Measurements from ENCODE around the gene ENAH.

Gene ENAH

GRCh38 chr1:225601902-225602589, 50.9 kb downstream of the ENAH start:
- DNase-seq: no peak

DNA sequence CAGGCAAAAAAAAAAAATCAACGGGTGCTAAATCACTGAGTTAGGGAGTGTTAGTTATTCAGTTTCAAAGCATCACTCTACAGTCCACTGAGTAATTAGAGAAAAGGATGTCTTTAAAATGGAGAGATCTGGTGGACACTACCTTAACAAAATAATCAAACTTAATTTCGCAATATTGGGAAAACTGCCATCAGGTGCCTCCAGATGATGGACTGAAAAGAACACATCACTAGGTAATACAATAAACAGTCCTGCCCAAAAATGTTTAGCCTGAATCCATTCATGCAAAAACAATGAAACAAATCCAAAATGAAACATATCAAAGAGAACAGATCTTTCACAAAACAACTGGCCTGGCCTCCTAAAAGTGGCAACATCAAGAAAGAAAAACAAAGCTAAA, 54.1 kb downstream of the ENAH start:
- DNase-seq: no peak

GRCh38 chr1:225597926-225598575, 54.9 kb downstream of the ENAH start:
- DNase-seq: no peak

GRCh38 chr1:225596736-225597135, 56.2 kb downstream of the ENAH start:
- no peak for DNase-seq

GRCh38 chr1:225595974-225596551, 56.9 kb downstream of the ENAH start:
- no peak for DNase-seq

GRCh38 chr1:225595452-225595851, 57.5 kb downstream of the ENAH start:
- DNase-seq: no peak

DNA sequence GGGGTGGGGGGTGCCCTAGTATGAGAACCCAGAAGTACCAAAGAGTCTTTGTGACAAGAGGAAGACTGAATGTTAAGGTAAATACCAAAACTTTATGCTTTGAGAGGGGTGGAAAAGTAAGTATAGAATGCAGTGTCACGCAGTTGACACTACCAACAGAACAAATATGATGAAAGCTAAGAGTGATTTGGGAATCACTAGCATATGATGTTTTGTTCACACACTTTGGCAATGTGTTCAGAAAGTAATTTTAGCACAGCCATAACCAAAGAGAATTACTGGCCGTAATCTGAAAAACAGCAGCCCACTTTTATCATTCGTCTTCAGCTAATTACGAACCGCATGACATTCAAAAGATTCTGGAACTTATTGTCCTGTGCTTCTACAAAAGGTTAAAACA, 59.5 kb downstream of the ENAH start:
- DNase-seq: no peak

DNA sequence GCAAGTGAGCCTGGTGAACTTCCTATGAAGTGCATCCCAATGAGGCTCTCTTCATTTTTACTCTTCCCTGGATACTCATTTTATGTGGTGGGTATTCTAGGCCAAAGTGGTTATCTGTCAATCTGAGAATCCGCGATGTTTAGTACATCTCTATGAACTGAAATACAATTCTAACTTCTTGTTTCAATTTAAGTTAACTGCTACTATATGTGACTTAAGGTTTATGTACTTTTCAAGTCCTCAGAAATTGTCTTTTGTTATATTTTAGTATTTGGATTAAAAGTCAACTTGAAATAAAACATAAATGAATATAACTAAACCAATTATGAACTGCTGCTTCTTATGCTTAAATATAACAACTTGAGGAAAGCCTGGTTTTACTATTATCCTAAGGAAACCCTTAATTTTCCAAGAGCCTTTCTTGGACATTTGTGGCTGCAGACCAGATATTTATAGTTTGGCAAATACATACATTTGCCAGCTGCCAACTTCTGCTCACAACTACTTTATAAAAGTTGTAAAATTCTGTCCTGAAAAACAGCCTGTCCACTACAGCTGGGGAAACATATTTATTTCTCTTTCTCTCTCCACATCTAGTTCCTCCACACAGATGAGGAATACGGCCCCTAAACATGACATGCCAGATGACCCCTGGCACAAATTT, 60.4 kb downstream of the ENAH start:
- DNase-seq: no peak

GRCh38 chr1:225587310-225587709, 65.6 kb downstream of the ENAH start:
- DNase-seq: no peak

DNA sequence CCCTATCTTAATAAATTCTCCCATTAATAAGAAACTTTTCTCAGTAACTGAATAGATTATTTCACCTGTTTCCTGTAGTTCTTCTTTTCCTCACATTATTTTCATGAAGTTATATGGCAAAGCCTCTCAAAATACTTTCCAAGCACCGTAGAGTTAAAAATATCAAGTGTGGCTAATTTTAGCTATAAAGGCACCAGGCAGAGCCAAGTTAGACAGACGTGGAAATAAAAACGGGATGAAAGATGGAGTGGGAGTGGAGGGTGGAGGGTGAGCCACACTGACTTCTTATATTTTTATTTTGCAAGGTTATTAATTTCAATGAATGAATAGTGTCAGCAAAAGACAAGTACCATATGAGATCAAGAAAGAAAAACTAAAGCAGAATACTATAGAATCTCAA, 71.7 kb downstream of the ENAH start:
- DNase-seq: no peak

DNA sequence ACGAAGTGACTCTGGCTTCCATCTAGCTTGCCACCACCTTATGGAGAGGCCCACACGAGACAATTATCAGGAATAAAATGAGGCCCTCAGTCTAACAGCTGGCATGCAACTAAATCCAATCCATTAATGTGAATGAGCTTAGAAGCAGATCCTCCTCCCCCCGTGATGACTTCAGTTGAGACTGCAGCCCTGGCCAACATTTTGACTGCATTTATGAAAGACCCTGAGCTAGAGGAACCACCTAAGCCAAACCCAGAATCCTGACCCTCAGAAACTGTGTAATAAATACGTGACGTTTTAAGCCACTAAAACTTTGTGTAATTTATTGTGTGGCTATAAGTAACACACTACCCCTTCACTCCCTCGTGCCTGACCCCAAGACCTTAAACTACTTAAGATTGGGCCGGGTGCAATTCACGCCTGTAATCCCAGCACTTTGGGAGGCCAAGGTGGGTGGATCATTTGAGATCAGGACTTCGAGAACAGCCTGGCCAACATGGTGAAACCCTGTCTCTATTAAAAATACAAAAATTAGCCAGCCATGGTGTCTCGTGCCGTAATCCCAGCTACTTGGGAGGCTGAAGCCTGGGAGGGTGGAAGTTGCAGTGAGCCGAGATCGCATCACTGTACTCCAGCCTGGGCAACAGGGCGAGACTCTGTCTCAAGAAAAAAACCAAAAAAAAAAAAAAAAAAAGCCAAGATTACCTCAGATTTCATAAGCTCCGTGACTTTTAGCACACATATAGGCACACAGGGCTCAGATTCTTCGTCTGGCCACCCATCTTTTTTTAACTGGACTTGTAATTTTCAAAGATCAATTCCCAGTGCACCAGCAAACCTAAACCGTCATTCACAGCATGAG, 72.5 kb downstream of the ENAH start:
- DNase-seq: no peak

GRCh38 chr1:225578251-225578977, 74.5 kb downstream of the ENAH start:
- no peak for DNase-seq

DNA sequence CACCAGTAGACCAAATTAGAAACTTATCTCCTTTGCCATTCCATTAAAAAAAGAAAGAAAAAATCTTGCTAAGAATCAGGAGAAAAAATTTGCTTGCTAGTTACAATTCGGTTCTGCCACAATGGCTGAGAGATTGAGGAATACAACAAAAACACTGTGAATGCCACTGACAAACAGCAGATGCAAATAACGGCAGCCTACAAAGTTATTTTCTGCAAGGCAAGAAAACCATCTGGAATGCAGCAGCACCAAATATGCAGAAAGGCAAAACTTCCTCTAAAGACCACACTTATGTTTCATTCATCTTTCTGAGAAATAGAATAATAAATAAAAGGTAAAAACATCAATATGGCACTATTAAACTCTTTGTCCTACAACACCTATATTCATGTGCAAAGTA, 75.7 kb downstream of the ENAH start:
- no peak for DNase-seq

DNA sequence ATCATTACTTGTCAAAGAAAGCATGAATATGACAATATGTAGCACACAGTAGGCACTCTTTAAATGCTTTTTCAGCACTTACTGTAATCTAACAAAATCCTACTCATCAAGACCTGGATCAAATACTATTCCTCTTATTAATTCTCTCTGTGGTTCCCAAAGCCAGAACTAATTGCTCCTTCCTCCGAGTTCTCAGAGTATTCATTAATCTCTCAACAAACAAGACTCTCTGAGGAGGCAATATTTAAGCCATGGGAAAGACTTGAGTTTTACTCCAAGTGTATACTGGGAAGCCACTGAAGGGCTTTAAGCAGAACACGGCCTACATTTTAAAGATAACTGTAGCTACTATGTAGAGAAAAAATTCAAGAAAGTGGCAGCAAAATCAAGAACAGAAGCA, 79.7 kb downstream of the ENAH start:
- no peak for DNase-seq

- no peak for DNase-seq
Measured at GRCh38 chr1:225572422-225572821, 80.5 kb downstream of the ENAH start.

- DNase-seq: no peak
Measured at GRCh38 chr1:225567789-225568188, 85.1 kb downstream of the ENAH start.

DNA sequence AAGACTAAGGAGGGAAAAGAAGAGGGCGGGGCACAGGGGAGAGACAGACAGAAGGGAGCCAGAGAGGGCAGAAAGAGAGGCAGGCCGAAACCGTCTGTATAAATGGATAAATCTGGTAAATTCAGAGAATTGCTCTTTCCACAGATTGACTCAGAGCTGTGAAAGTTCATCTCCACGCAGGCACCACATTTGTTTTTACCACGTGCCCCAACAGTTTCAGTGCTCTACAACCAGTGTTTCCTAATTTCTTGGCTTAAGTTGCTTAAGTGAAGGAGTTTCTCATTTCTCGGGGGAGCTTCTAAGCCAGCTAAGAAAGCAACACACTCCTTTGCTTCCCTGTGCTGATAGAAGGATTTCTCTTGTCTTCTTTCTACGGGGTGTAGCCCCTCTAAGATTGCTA, 87.1 kb downstream of the ENAH start:
- no peak for DNase-seq

GRCh38 chr1:225561675-225562074, 91.2 kb downstream of the ENAH start:
- DNase-seq: no peak

DNA sequence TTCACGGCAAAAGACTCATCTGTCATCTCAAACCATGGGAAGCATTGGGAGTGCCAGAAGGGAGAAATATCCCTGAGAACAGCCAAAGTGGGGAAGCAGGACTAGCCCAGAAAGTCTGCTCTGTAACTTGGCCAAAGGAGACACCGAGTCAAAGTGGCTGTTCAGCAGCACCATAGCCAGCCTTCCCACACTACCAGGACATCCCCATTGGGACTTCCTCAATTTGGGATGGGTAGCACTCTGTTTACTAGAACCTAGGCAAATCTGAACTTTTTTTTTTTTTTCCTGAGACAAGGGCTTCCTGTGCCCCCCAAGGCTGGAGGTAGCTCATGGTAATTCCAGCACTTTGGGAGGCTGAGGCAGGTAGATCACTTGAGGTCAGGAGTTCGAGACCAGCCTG, 93.0 kb downstream of the ENAH start:
- DNase-seq: no peak

GRCh38 chr1:225559326-225559725, 93.6 kb downstream of the ENAH start:
- DNase-seq: no peak

- no peak for DNase-seq
Measured at GRCh38 chr1:225556694-225557093, 96.2 kb downstream of the ENAH start.

- DNase-seq: no peak
Measured at GRCh38 chr1:225555821-225556220, 97.1 kb downstream of the ENAH start.

Data from NCI-H2107 (cell line).